OCI-M2 (cell line): Measurements from ENCODE around the gene SV2C.
A peak's percentile ranks its signal among the peaks of the same experiment; 100 is the strongest.
"Not testable (repeated sequence)": the region's sequence is repeated elsewhere in the genome, so short reads cannot be mapped to it uniquely, and the experiment has no call there.

Experiments
- DNase-seq: peaks from one replicate; lab custom pipeline; 2025; ENCODE audit not compliant: unreplicated experiment; lab: John Stamatoyannopoulos, UW

SV2C gene

GRCh38 chr5:76292620-76293322 is 209.6 kb downstream of the SV2C start:
- DNase-seq = no peak

GRCh38 chr5:76294573-76294972 is 211.4 kb downstream of the SV2C start:
- DNase-seq = no peak

GRCh38 chr5:76298852-76299251 is 215.7 kb downstream of the SV2C start:
- no peak for DNase-seq

GRCh38 chr5:76299592-76299991 is 216.4 kb downstream of the SV2C start:
- DNase-seq = no peak

- DNase-seq = not testable (repeated sequence)
Measured at GRCh38 chr5:76301932-76302331, 218.7 kb downstream of the SV2C start.

- DNase-seq = not testable (repeated sequence)
Measured at GRCh38 chr5:76302661-76303060, 219.5 kb downstream of the SV2C start.

- DNase-seq = no peak
Measured at GRCh38 chr5:76303921-76304320, 220.7 kb downstream of the SV2C start.

- DNase-seq = no peak
Measured at GRCh38 chr5:76305269-76305668, 222.1 kb downstream of the SV2C start.

GRCh38 chr5:76305775-76306174 is 222.6 kb downstream of the SV2C start:
- DNase-seq = no peak

GRCh38 chr5:76310208-76310607 is 227.0 kb downstream of the SV2C start:
- no peak for DNase-seq

- no peak for DNase-seq
Measured at GRCh38 chr5:76312783-76313182, 229.6 kb downstream of the SV2C start.

GRCh38 chr5:76314643-76315042 is 231.5 kb downstream of the SV2C start:
- DNase-seq = no peak

GRCh38 chr5:76319673-76320072 is 236.5 kb downstream of the SV2C start:
- peak; percentile 55 for DNase-seq

GRCh38 chr5:76323494-76323893 is 240.3 kb downstream of the SV2C start:
- not testable (repeated sequence) for DNase-seq

- DNase-seq = no peak
Measured at GRCh38 chr5:76325326-76325725, 242.1 kb downstream of the SV2C start.

GRCh38 chr5:76325876-76326491 is 242.8 kb downstream of the SV2C start:
- DNase-seq = no peak

GRCh38 chr5:76326577-76327302 is 243.6 kb downstream of the SV2C start:
- no peak for DNase-seq

- DNase-seq = no peak
Measured at GRCh38 chr5:76329346-76329745, 246.2 kb downstream of the SV2C start.

GRCh38 chr5:76331126-76331525 is 247.9 kb downstream of the SV2C start:
- no peak for DNase-seq

GRCh38 chr5:76332102-76332501 is 248.9 kb downstream of the SV2C start:
- DNase-seq = no peak

- no peak for DNase-seq
Measured at GRCh38 chr5:76332611-76333205, 249.5 kb downstream of the SV2C start.

GRCh38 chr5:76333571-76333970 is 250.4 kb downstream of the SV2C start:
- no peak for DNase-seq
